GM23338 (cell line): ENCODE data around the gene STEAP1. TPM values are rescaled to one million over a fixed set of nuclear protein-coding genes. Genes with fewer than 3 reads are reported as not detected.
"Not testable (repeated sequence)": the region's sequence is repeated elsewhere in the genome, so short reads cannot be mapped to it uniquely, and the experiment has no call there.

Experiments
- ATAC-seq: fragments of 200-7000 bp; cut with Tn5 transposase; 3 replicates; pipeline ENCODE4 v1.9.1; 2020
- DNase-seq: peaks from one replicate; pipeline ENCODE4 v3.0.0-alpha.2; 2015; ENCODE audit warnings: low spot score
- H2AFZ ChIP-seq: fragments of 200-600 bp; sonication (generic); 2 replicates; pipeline ENCODE4 v1.8.0; 2016; ENCODE audit warnings: antibody characterized with exemption, mild to moderate bottlenecking, moderate library complexity
- H3F3A ChIP-seq: fragments of 200-600 bp; sonication (generic); replicated peaks from 2 replicates; pipeline ENCODE4 v1.8.0; 2017; ENCODE audit warnings: antibody characterized with exemption, mixed run types, low read depth
- H3K27ac ChIP-seq: fragments of 200-600 bp; sonication (generic); 2 replicates; pipeline ENCODE4 v1.6.1; 2016; ENCODE audit warnings: low read depth
- H3K27me3 ChIP-seq: fragments of 200-600 bp; sonication (generic); 2 replicates; pipeline ENCODE4 v1.8.0; 2016; ENCODE audit warnings: mild to moderate bottlenecking, mixed run types, moderate library complexity; ENCODE audit not compliant: insufficient read depth
- H3K36me3 ChIP-seq: fragments of 200-600 bp; sonication (generic); 2 replicates; pipeline ENCODE4 v1.8.0; 2016; ENCODE audit warnings: mild to moderate bottlenecking; ENCODE audit not compliant: insufficient read depth
- H3K4me1 ChIP-seq: fragments of 200-600 bp; sonication (generic); 2 replicates; pipeline ENCODE4 v1.8.0; 2016; ENCODE audit warnings: mild to moderate bottlenecking, moderate library complexity; ENCODE audit not compliant: insufficient read depth
- H3K4me2 ChIP-seq: fragments of 200-600 bp; sonication (generic); 2 replicates; pipeline ENCODE4 v1.7.1; 2017; ENCODE audit warnings: mixed run types
- H3K4me3 ChIP-seq: fragments of 200-600 bp; sonication (generic); 2 replicates; pipeline ENCODE4 v1.6.1; 2016; ENCODE audit warnings: mixed run types
- H3K79me2 ChIP-seq: fragments of 200-600 bp; sonication (generic); replicated peaks from 2 replicates; pipeline ENCODE4 v1.8.0; 2017; ENCODE audit warnings: mild to moderate bottlenecking; ENCODE audit not compliant: insufficient read depth
- H3K9me2 ChIP-seq: fragments of 200-600 bp; sonication (generic); 2 replicates; pipeline ENCODE4 v1.8.0; 2017; ENCODE audit not compliant: insufficient read depth
- H4K20me1 ChIP-seq: fragments of 200-600 bp; sonication (generic); replicated peaks from 2 replicates; pipeline ENCODE4 v1.8.0; 2017; ENCODE audit warnings: mild to moderate bottlenecking; ENCODE audit not compliant: insufficient read depth
- H3K27ac Mint-ChIP-seq: 2 replicates; pipeline ENCODE4 v1.8.0; 2020; ENCODE audit warnings: inconsistent platforms, mild to moderate bottlenecking, moderate library complexity, mixed read lengths
- H3K27me3 Mint-ChIP-seq: 3 replicates; pipeline ENCODE4 v1.8.0; 2022; ENCODE audit warnings: low read depth, mild to moderate bottlenecking, moderate library complexity, mixed read lengths, inconsistent platforms; ENCODE audit not compliant: insufficient read depth, poor library complexity
- H3K36me3 Mint-ChIP-seq: 3 replicates; pipeline ENCODE4 v1.8.0; 2021; ENCODE audit warnings: low read depth, mild to moderate bottlenecking, inconsistent platforms, moderate library complexity, mixed read lengths
- H3K4me1 Mint-ChIP-seq: 3 replicates; pipeline ENCODE4 v1.8.0; 2020; ENCODE audit warnings: mild to moderate bottlenecking, inconsistent platforms, mixed read lengths
- H3K4me3 Mint-ChIP-seq: 3 replicates; pipeline ENCODE4 v1.8.0; 2021; ENCODE audit warnings: moderate library complexity, mild to moderate bottlenecking, inconsistent platforms, mixed read lengths
- H3K9me3 Mint-ChIP-seq: 3 replicates; pipeline ENCODE4 v1.8.0; 2020; ENCODE audit warnings: moderate library complexity, mild to moderate bottlenecking, inconsistent platforms, mixed read lengths
- CTCF ChIP-seq, 2 experiments: fragments of 200-600 bp in 1 of 2; sonication (generic) in 1 of 2; conservative IDR thresholded peaks; 2 replicates each; pipeline versions ENCODE4 v1.5.1 to v1.6.1; 2016 to 2017; ENCODE audit warnings: antibody characterized with exemption in 2 of 2, low read depth in 2 of 2, mild to moderate bottlenecking in 2 of 2, moderate library complexity in 1 of 2
- ETS1 ChIP-seq: IDR thresholded peaks from 2 replicates; pipeline ENCODE4 v1.6.1; 2016; ENCODE audit warnings: antibody characterized with exemption
- EZH2 ChIP-seq: fragments of 200-600 bp; sonication (generic); IDR thresholded peaks from one replicate; pipeline ENCODE4 v1.8.0; 2017; ENCODE audit warnings: antibody characterized with exemption, mild to moderate bottlenecking, low read depth; ENCODE audit not compliant: unreplicated experiment
- EZH2phosphoT487 ChIP-seq: fragments of 200-600 bp; sonication (generic); IDR thresholded peaks from one replicate; pipeline ENCODE4 v1.8.1; 2018; ENCODE audit warnings: antibody characterized with exemption; ENCODE audit not compliant: unreplicated experiment
- JUNB ChIP-seq: IDR thresholded peaks from one replicate; pipeline ENCODE4 v1.6.1; 2016; ENCODE audit warnings: antibody characterized with exemption; ENCODE audit not compliant: unreplicated experiment
- NANOG ChIP-seq: IDR thresholded peaks from 2 replicates; pipeline ENCODE4 v1.6.1; 2016; ENCODE audit warnings: antibody characterized with exemption, borderline replicate concordance
- POLR2AphosphoS5 ChIP-seq: IDR thresholded peaks from 2 replicates; pipeline ENCODE4 v1.6.1; 2016; ENCODE audit warnings: antibody characterized with exemption, low read depth
- REST ChIP-seq: IDR thresholded peaks from one replicate; pipeline ENCODE4 v1.6.1; 2018; ENCODE audit warnings: antibody characterized with exemption; ENCODE audit not compliant: unreplicated experiment
- STAT1 ChIP-seq: IDR thresholded peaks from one replicate; pipeline ENCODE4 v1.6.1; 2016; ENCODE audit warnings: antibody characterized with exemption; ENCODE audit not compliant: unreplicated experiment
- ZNF114 ChIP-seq: fragments of 250-450 bp; sonication (Bioruptor Pico); IDR thresholded peaks from 2 replicates; pipeline ENCODE4 v1.5.0; 2020; ENCODE audit warnings: mild to moderate bottlenecking, moderate library complexity
- ZNF331 ChIP-seq: fragments of 250-450 bp; sonication (Bioruptor Pico); IDR thresholded peaks from 2 replicates; pipeline ENCODE4 v1.5.0; 2020; ENCODE audit warnings: low read depth, mild to moderate bottlenecking, moderate library complexity
- polyA plus RNA-seq: library from polyadenylated mRNA; unstranded; fragments of >200 nt; fragmentation: Nextera tagmentation; extraction: Ambion mirVana; gene quantifications from 2 replicates; pipeline ENCODE4 v1.2.1, GENCODE V29; 2016
- total RNA-seq: library from RNA; depleted of rRNA; stranded (reverse); fragments of >200 nt; shearing (Covaris generic); gene quantifications from 2 replicates; pipeline ENCODE4 v1.2.3, GENCODE V29; 2014

The STEAP1 gene
- total and polyA plus RNA-seq, 2 experiments from 2014 or later = 14.7 to 14.9 TPM

- H3K4me3 Mint-ChIP-seq = not testable (repeated sequence)
Observed at GRCh38 chr7:90157331-90157730, 3.1 kb downstream of the STEAP1 start.

GRCh38 chr7:90157761-90158350, 3.6 kb downstream of the STEAP1 start:
- not testable (repeated sequence) for DNase-seq, H3K27me3 Mint-ChIP-seq, H3K4me3 ChIP-seq, H3K4me1 ChIP-seq, H3K4me2 ChIP-seq, H2AFZ ChIP-seq, H3K36me3 ChIP-seq, H3K4me3 Mint-ChIP-seq, H3K27me3 ChIP-seq, ATAC-seq, H3K9me3 Mint-ChIP-seq, H3K27ac ChIP-seq, H3K9me2 ChIP-seq, H3K27ac Mint-ChIP-seq, H4K20me1 ChIP-seq, H3K79me2 ChIP-seq, H3K36me3 Mint-ChIP-seq, H3F3A ChIP-seq
- H3K4me1 Mint-ChIP-seq = peaks cover 17% of the 10 kb centered on the region

More at GRCh38 chr7:90157331-90157730, 3.1 kb downstream of the STEAP1 start:
- peaks cover 22% of the 10 kb centered on the region for H3K4me1 Mint-ChIP-seq
- not testable (repeated sequence) for H3K4me2 ChIP-seq, H2AFZ ChIP-seq, H3K4me3 ChIP-seq, H3K27ac ChIP-seq, H3K9me2 ChIP-seq, H4K20me1 ChIP-seq, H3K27me3 Mint-ChIP-seq, H3K4me1 ChIP-seq, DNase-seq, H3K9me3 Mint-ChIP-seq, H3F3A ChIP-seq, H3K27ac Mint-ChIP-seq, H3K79me2 ChIP-seq, H3K27me3 ChIP-seq, ATAC-seq, H3K36me3 Mint-ChIP-seq, H3K36me3 ChIP-seq

GRCh38 chr7:90163534-90163933, 9.3 kb downstream of the STEAP1 start:
- H3K4me3 Mint-ChIP-seq = no peak overlapping the region
- peaks cover 2% of the 10 kb centered on the region; the same call in 1 of the 3 replicates for H3K4me1 Mint-ChIP-seq
- Histone ChIP-seq H3K4me1 (no peaks in the 10 kb centered on the region), H3F3A (no peaks in the 10 kb centered on the region), H3K4me2 (no peak overlapping the region), H3K27ac (no peak overlapping the region), H2AFZ (no peak overlapping the region), H3K79me2 (no peaks in the 10 kb centered on the region), H3K9me2 (no peaks in the 10 kb centered on the region), H3K36me3 (peaks cover 5% of the 10 kb centered on the region; the same call in 1 of the 2 replicates), H4K20me1 (no peaks in the 10 kb centered on the region), H3K4me3 (no peak overlapping the region), H3K27me3 (no peaks in the 10 kb centered on the region)
- H3K27me3 Mint-ChIP-seq = no peaks in the 10 kb centered on the region
- no peak overlapping the region for H3K27ac Mint-ChIP-seq
- DNase-seq (no peak), ATAC-seq (no peak)
- H3K36me3 Mint-ChIP-seq = no peaks in the 10 kb centered on the region
- H3K9me3 Mint-ChIP-seq = no peaks in the 10 kb centered on the region
- TF ChIP-seq ZNF331 (CRISPR knock-in tag) (no peak), JUNB (no peak), ZNF114 (CRISPR knock-in tag) (no peak), REST (no peak), EZH2phosphoT487 (no peak), ETS1 (no peak), POLR2AphosphoS5 (no peak), EZH2 (no peak), STAT1 (no peak), NANOG (no peak), CTCF (conservative IDR thresholded peaks at IDR 0.05; ENCODE audit: low read depth in 2 of 2) (no peak)
